Measurements from ENCODE around the gene WFDC1.

Gene WFDC1

DNA sequence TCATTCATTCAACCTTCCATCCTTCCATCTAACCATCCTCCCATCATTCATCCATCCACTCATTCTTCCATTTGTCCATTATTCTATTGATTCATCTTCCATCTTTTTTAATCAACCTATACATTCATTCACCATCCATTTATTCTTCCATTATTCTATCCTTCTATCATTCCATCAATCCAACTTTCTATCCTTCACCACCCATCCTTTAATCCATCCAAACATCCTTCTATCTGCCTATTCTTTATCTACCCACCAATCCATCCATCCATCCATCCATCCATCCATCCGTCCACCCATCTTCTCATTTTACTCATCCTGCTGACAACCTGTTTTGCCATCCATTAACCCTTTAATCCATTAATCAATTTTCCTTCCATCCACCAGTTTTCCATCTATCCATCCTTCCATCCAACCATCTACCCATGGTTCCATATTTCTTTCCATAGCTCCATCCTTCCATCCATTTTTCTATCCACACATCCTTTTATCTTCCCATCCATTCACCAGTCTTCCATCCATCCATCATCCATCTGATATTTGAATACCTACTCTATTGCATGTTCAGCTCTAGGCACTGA lies 21.8 kb upstream of the WFDC1 start:
- H3K36me3 ChIP-seq (ENCODE audit: insufficient read depth, insufficient read length, low read length), result no peaks in the 10 kb centered on the region
- no peak overlapping the region for H3K9ac ChIP-seq (ENCODE audit: insufficient read length, low read depth)
- no peak for DNase-seq (ENCODE audit: low read depth, low spot score)
- H3K4me1 ChIP-seq (ENCODE audit: insufficient read depth, insufficient read length), result peaks cover 2% of the 10 kb centered on the region
- H3K9me3 ChIP-seq (ENCODE audit: insufficient read depth, low read length), result no peaks in the 10 kb centered on the region
- TF ChIP-seq ZNF274 (IDR thresholded peaks at IDR 0.05; ENCODE audit: low read depth, low read length) (no peak), YY1 (IDR thresholded peaks at IDR 0.05; ENCODE audit: insufficient read depth, insufficient read length) (no peak), SUZ12 (IDR thresholded peaks at IDR 0.05; ENCODE audit: extremely low read depth, insufficient read depth, insufficient read length) (no peak)
- H3K27me3 ChIP-seq (ENCODE audit: insufficient read depth, insufficient read length), result peaks cover 4% of the 10 kb centered on the region
- H3K4me3 ChIP-seq (ENCODE audit: insufficient read length, low read depth), result no peak overlapping the region

- TF ChIP-seq YY1 (IDR thresholded peaks at IDR 0.05; ENCODE audit: insufficient read depth, insufficient read length) (no peak), ZNF274 (IDR thresholded peaks at IDR 0.05; ENCODE audit: low read depth, low read length) (no peak), SUZ12 (IDR thresholded peaks at IDR 0.05; ENCODE audit: extremely low read depth, insufficient read depth, insufficient read length) (no peak)
- no peaks in the 10 kb centered on the region for H3K9me3 ChIP-seq (ENCODE audit: insufficient read depth, low read length)
- H3K4me1 ChIP-seq (ENCODE audit: insufficient read depth, insufficient read length), result peaks cover 7% of the 10 kb centered on the region
- peaks cover 4% of the 10 kb centered on the region for H3K27me3 ChIP-seq (ENCODE audit: insufficient read depth, insufficient read length)
- H3K9ac ChIP-seq (ENCODE audit: insufficient read length, low read depth), result no peak overlapping the region
- H3K36me3 ChIP-seq (ENCODE audit: insufficient read depth, insufficient read length, low read length), result no peaks in the 10 kb centered on the region
- no peak for DNase-seq (ENCODE audit: low read depth, low spot score)
- H3K4me3 ChIP-seq (ENCODE audit: insufficient read length, low read depth), result no peak overlapping the region
Observed at GRCh38 chr16:84274515-84274914, 20.2 kb upstream of the WFDC1 start.

GRCh38 chr16:84275585-84276151 lies 19.0 kb upstream of the WFDC1 start:
- H3K36me3 ChIP-seq (ENCODE audit: insufficient read depth, insufficient read length, low read length), result no peaks in the 10 kb centered on the region
- H3K4me1 ChIP-seq (ENCODE audit: insufficient read depth, insufficient read length), result peaks cover 5% of the 10 kb centered on the region
- DNase-seq (ENCODE audit: low read depth, low spot score), result no peak
- no peak overlapping the region for H3K9ac ChIP-seq (ENCODE audit: insufficient read length, low read depth)
- no peak overlapping the region for H3K4me3 ChIP-seq (ENCODE audit: insufficient read length, low read depth)
- no peaks in the 10 kb centered on the region for H3K9me3 ChIP-seq (ENCODE audit: insufficient read depth, low read length)
- TF ChIP-seq SUZ12 (IDR thresholded peaks at IDR 0.05; ENCODE audit: extremely low read depth, insufficient read depth, insufficient read length) (no peak), YY1 (IDR thresholded peaks at IDR 0.05; ENCODE audit: insufficient read depth, insufficient read length) (no peak), ZNF274 (IDR thresholded peaks at IDR 0.05; ENCODE audit: low read depth, low read length) (no peak)
- peaks cover 4% of the 10 kb centered on the region for H3K27me3 ChIP-seq (ENCODE audit: insufficient read depth, insufficient read length)

DNA sequence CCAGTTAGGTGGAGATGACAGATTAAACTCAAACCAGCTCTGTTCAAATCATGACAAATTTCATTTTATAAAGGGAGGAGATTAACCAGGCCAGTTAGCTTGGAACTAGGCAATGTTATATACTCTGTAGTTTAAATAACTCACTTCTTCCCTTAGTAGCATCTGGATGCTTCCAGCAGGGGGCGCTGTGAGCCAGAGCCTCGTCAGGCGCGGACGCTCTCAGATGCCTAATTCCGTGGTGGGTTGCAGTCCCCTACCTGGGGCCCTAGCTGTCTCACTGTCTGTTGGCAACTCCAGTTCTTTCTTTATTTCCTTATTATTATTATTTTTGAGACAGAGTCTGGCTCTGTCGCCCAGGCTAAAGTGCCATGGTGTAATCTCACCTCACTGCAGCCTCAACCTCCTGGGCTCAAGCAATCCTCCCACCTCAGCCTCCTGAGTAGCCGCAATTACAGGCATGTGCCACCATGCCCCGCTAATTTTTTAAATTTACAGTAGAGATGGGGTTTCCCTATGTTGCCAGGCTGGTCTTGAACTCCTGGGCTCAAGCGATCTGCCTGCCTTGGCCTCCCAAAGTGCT lies 17.3 kb upstream of the WFDC1 start:
- H3K36me3 ChIP-seq (ENCODE audit: insufficient read depth, insufficient read length, low read length), result no peaks in the 10 kb centered on the region
- peak; percentile 62 for DNase-seq (ENCODE audit: low read depth, low spot score)
- no peak overlapping the region for H3K9ac ChIP-seq (ENCODE audit: insufficient read length, low read depth)
- no peaks in the 10 kb centered on the region for H3K9me3 ChIP-seq (ENCODE audit: insufficient read depth, low read length)
- H3K27me3 ChIP-seq (ENCODE audit: insufficient read depth, insufficient read length), result peaks cover 2% of the 10 kb centered on the region
- TF ChIP-seq YY1 (IDR thresholded peaks at IDR 0.05; ENCODE audit: insufficient read depth, insufficient read length) (no peak), SUZ12 (IDR thresholded peaks at IDR 0.05; ENCODE audit: extremely low read depth, insufficient read depth, insufficient read length) (no peak), ZNF274 (IDR thresholded peaks at IDR 0.05; ENCODE audit: low read depth, low read length) (no peak)
- H3K4me3 ChIP-seq (ENCODE audit: insufficient read length, low read depth), result no peak overlapping the region
- H3K4me1 ChIP-seq (ENCODE audit: insufficient read depth, insufficient read length), result peaks cover 5% of the 10 kb centered on the region

DNA sequence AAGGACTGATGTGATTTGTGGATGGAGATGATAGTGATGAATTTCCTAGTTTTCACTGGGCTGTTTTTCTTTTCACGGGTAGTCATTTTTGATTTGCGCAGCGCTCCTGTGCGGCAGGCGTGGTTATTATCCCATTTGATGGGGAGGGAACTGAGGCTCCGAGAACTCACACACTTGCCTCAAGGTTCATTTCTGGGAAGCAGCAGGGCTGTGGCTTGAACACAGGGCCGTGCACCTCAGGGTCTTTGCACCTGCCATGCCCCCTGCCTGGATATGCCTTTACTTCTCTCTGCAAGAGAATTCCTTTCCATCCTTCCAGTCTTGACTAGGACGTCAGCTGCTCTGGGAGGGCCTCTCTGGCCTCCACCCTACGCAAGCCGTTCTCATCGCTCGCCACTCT lies 16.3 kb upstream of the WFDC1 start:
- H3K36me3 ChIP-seq (ENCODE audit: insufficient read depth, insufficient read length, low read length), result no peaks in the 10 kb centered on the region
- no peak overlapping the region for H3K9ac ChIP-seq (ENCODE audit: insufficient read length, low read depth)
- no peaks in the 10 kb centered on the region for H3K9me3 ChIP-seq (ENCODE audit: insufficient read depth, low read length)
- H3K27me3 ChIP-seq (ENCODE audit: insufficient read depth, insufficient read length), result no peaks in the 10 kb centered on the region
- H3K4me1 ChIP-seq (ENCODE audit: insufficient read depth, insufficient read length), result peaks cover 5% of the 10 kb centered on the region
- DNase-seq (ENCODE audit: low read depth, low spot score), result no peak
- TF ChIP-seq ZNF274 (IDR thresholded peaks at IDR 0.05; ENCODE audit: low read depth, low read length) (no peak), SUZ12 (IDR thresholded peaks at IDR 0.05; ENCODE audit: extremely low read depth, insufficient read depth, insufficient read length) (no peak), YY1 (IDR thresholded peaks at IDR 0.05; ENCODE audit: insufficient read depth, insufficient read length) (no peak)
- H3K4me3 ChIP-seq (ENCODE audit: insufficient read length, low read depth), result no peak overlapping the region

DNA sequence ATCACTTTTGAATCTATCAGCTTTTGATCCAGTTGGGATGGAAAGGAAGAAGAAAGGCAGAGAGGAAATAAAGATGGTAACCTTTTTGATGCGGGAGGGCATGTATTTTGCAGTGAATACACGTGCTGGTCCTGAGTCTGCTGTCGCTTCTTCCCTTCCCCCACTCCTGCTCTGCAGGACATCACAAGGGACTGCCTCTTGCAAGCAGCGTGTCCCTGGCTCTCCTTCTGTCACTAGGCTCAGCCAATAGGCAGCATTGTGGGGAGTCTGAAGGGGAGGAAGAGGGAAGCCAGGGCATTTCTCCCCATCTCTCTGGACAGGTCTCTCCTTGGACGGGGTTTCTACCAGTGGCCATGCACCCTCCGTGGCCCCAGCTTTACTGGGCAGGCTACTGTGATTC lies 15.7 kb upstream of the WFDC1 start:
- TF ChIP-seq SUZ12 (IDR thresholded peaks at IDR 0.05; ENCODE audit: extremely low read depth, insufficient read depth, insufficient read length), result no peak
- TF ChIP-seq ZNF274 (IDR thresholded peaks at IDR 0.05; ENCODE audit: low read depth, low read length), result no peak
- TF ChIP-seq YY1 (IDR thresholded peaks at IDR 0.05; ENCODE audit: insufficient read depth, insufficient read length), result no peak
- Histone ChIP-seq H3K4me3 (ENCODE audit: insufficient read length, low read depth) (no peak overlapping the region), H3K9me3 (ENCODE audit: insufficient read depth, low read length) (no peaks in the 10 kb centered on the region), H3K4me1 (ENCODE audit: insufficient read depth, insufficient read length) (peaks cover 9% of the 10 kb centered on the region), H3K9ac (ENCODE audit: insufficient read length, low read depth) (no peak overlapping the region), H3K36me3 (ENCODE audit: insufficient read depth, insufficient read length, low read length) (no peaks in the 10 kb centered on the region), H3K27me3 (ENCODE audit: insufficient read depth, insufficient read length) (no peaks in the 10 kb centered on the region)
- peak; percentile 28 for DNase-seq (ENCODE audit: low read depth, low spot score)

- no peak overlapping the region for H3K4me3 ChIP-seq (ENCODE audit: insufficient read length, low read depth)
- H3K27me3 ChIP-seq (ENCODE audit: insufficient read depth, insufficient read length), result no peaks in the 10 kb centered on the region
- TF ChIP-seq SUZ12 (IDR thresholded peaks at IDR 0.05; ENCODE audit: extremely low read depth, insufficient read depth, insufficient read length) (no peak), YY1 (IDR thresholded peaks at IDR 0.05; ENCODE audit: insufficient read depth, insufficient read length) (no peak), ZNF274 (IDR thresholded peaks at IDR 0.05; ENCODE audit: low read depth, low read length) (no peak)
- no peaks in the 10 kb centered on the region for H3K9me3 ChIP-seq (ENCODE audit: insufficient read depth, low read length)
- peaks cover 10% of the 10 kb centered on the region for H3K4me1 ChIP-seq (ENCODE audit: insufficient read depth, insufficient read length)
- no peak overlapping the region for H3K9ac ChIP-seq (ENCODE audit: insufficient read length, low read depth)
- no peak for DNase-seq (ENCODE audit: low read depth, low spot score)
- no peaks in the 10 kb centered on the region for H3K36me3 ChIP-seq (ENCODE audit: insufficient read depth, insufficient read length, low read length)
Observed at GRCh38 chr16:84279881-84280280, 14.8 kb upstream of the WFDC1 start.

Data from NT2/D1 (cell line).